HepG2 (cell line): Measurements from ENCODE around the gene NPDC1. TPM values are rescaled to one million over a fixed set of nuclear protein-coding genes. Genes with fewer than 3 reads are reported as not detected.

ENCODE experiments used
- ATAC-seq: fragments of 200-7000 bp; cut with Tn5 transposase; 3 replicates; pipeline ENCODE4 v1.9.1; 2020; ENCODE audit warnings: mild to moderate bottlenecking, moderate library complexity
- BruUV-seq: library from RNA; stranded (reverse); fragments of 400-500 nt; replicated peaks from 2 replicates; lab custom pipeline; 2021; lab: Mats Ljungman, UMichigan
- CTCF ChIA-PET: fragments of 300-600 bp; formaldehyde crosslinking; extraction: SDS; loops from one replicate; lab custom pipeline; 2021; ENCODE audit warnings: low total read pairs, inconsistent platforms, low intra/inter-chr PET ratio; lab: Yijun Ruan, JAX
- POLR2A ChIA-PET: fragments of 350-600 bp; sonication (Branson Sonifier 250); formaldehyde crosslinking; loops from one replicate; lab custom pipeline; 2020; ENCODE audit warnings: antibody characterized with exemption, inconsistent platforms; lab: Yijun Ruan, JAX
- DNase-seq: peaks from one replicate; pipeline ENCODE4 v3.0.0-alpha.2; 2015; ENCODE audit warnings: low spot score
- FAIRE-seq: peaks from 3 replicates; lab custom pipeline; 2011; peaks lifted over from hg19 to GRCh38; lab: Jason Lieb, UNC
- H2AFZ ChIP-seq: one replicate; pipeline ENCODE4 v1.6.1; 2011; ENCODE audit warnings: low read length, inconsistent platforms
- H3K27ac ChIP-seq: fragments of 300-600 bp; 3 replicates; pipeline ENCODE4 v1.8.0; 2011; ENCODE audit warnings: mixed run types, mild to moderate bottlenecking, mixed read lengths, low read length, inconsistent platforms; ENCODE audit not compliant: insufficient read depth; ENCODE audit errors: extremely low read length
- H3K27me3 ChIP-seq, 2 experiments: fragments of 200-600 bp in 1 of 2; 2 replicates in 1 of 2; 3 replicates in 1 of 2; pipeline versions ENCODE4 v1.6.0 to v1.8.0; 2011; ENCODE audit warnings: low read length in 2 of 2, mild to moderate bottlenecking in 2 of 2, moderate library complexity in 2 of 2, inconsistent platforms in 1 of 2; ENCODE audit not compliant: insufficient read depth in 2 of 2, control insufficient read depth in 1 of 2
- H3K36me3 ChIP-seq, 2 experiments: fragments of 200-600 bp in 1 of 2; replicated peaks in 1 of 2; 2 replicates in 1 of 2; 3 replicates in 1 of 2; pipeline versions ENCODE4 v1.5.1 to v1.8.0; 2011; ENCODE audit warnings: low read length in 2 of 2, inconsistent platforms in 1 of 2; ENCODE audit not compliant: insufficient read depth in 2 of 2, control insufficient read depth in 1 of 2
- H3K4me1 ChIP-seq: 2 replicates; pipeline ENCODE4 v1.5.1; 2012; ENCODE audit warnings: low read length, inconsistent platforms; ENCODE audit not compliant: insufficient read depth
- H3K4me2 ChIP-seq: 2 replicates; pipeline ENCODE4 v1.6.0; 2011; ENCODE audit warnings: low read depth, low read length, inconsistent platforms
- H3K4me3 ChIP-seq, 3 experiments: fragments of 200-600 bp in 1 of 3; sonication (generic), shearing (Covaris generic) in 1 of 3; replicated peaks in 1 of 3; 2 replicates each; pipeline ENCODE4 v1.5.1; 2011 to 2016; ENCODE audit warnings: low read length in 3 of 3, inconsistent platforms in 2 of 3, low read depth in 2 of 3, mild to moderate bottlenecking in 2 of 3, control low read depth in 1 of 3, mixed read lengths in 1 of 3; ENCODE audit not compliant: insufficient read depth in 1 of 3
- H3K79me2 ChIP-seq: one replicate; pipeline ENCODE4 v1.6.1; 2011; ENCODE audit warnings: low read length, inconsistent platforms; ENCODE audit not compliant: insufficient read depth
- H3K9ac ChIP-seq: 2 replicates; pipeline ENCODE4 v1.6.0; 2011; ENCODE audit warnings: mild to moderate bottlenecking, low read depth, low read length, inconsistent platforms; ENCODE audit not compliant: insufficient read depth
- H3K9me3 ChIP-seq: 2 replicates; pipeline ENCODE4 v1.5.1; 2012; ENCODE audit warnings: mild to moderate bottlenecking, low read length
- H4K20me1 ChIP-seq: 2 replicates; pipeline ENCODE4 v1.6.0; 2011; ENCODE audit warnings: inconsistent platforms, mild to moderate bottlenecking, low read length, moderate library complexity; ENCODE audit not compliant: insufficient read depth
- BRD4 ChIP-seq: sonication (generic); formaldehyde crosslinking; IDR thresholded peaks from 2 replicates; pipeline ENCODE4 v1.4.0; 2020; ENCODE audit warnings: missing genetic modification reagents
- CEBPZ ChIP-seq: IDR thresholded peaks from 2 replicates; pipeline ENCODE4 v1.6.1; 2012; ENCODE audit warnings: low read length, improper control_type of control experiment
- DNMT1 ChIP-seq: sonication (generic); formaldehyde crosslinking; IDR thresholded peaks from 2 replicates; pipeline ENCODE4 v1.5.1; 2020; ENCODE audit warnings: mild to moderate bottlenecking, missing genetic modification reagents
- EED ChIP-seq: sonication (generic); formaldehyde crosslinking; IDR thresholded peaks from 2 replicates; pipeline ENCODE4 v1.5.0; 2020; ENCODE audit warnings: mild to moderate bottlenecking, missing genetic modification reagents
- ELF4 ChIP-seq: sonication (generic); formaldehyde crosslinking; IDR thresholded peaks from 2 replicates; pipeline ENCODE4 v1.5.0; 2020; ENCODE audit warnings: missing genetic modification reagents, mild to moderate bottlenecking, moderate library complexity, borderline replicate concordance
- FOXP1 ChIP-seq, 2 experiments: fragments of 450-650 bp in 1 of 2; IDR thresholded peaks; 2 replicates each; pipeline ENCODE4 v1.6.1; 2017 to 2018; ENCODE audit warnings: antibody characterized with exemption in 1 of 2
- GTF3A ChIP-seq: sonication (generic); formaldehyde crosslinking; conservative IDR thresholded peaks from 2 replicates; pipeline ENCODE4 v1.4.0; 2020; ENCODE audit warnings: mild to moderate bottlenecking, missing genetic modification reagents
- MEIS1 ChIP-seq: sonication (generic); formaldehyde crosslinking; IDR thresholded peaks from 2 replicates; pipeline ENCODE4 v1.9.0; 2021; ENCODE audit warnings: mild to moderate bottlenecking, missing genetic modification reagents, moderate library complexity, borderline replicate concordance
- MTA1 ChIP-seq: sonication (generic); formaldehyde crosslinking; IDR thresholded peaks from 2 replicates; pipeline ENCODE4 v1.4.0; 2020; ENCODE audit warnings: missing genetic modification reagents, mild to moderate bottlenecking, borderline replicate concordance
- NR2F2 ChIP-seq: IDR thresholded peaks from 2 replicates; pipeline ENCODE4 v1.6.1; 2012; ENCODE audit warnings: low read depth, inconsistent platforms, borderline replicate concordance
- ONECUT2 ChIP-seq: sonication (generic); formaldehyde crosslinking; IDR thresholded peaks from 2 replicates; pipeline ENCODE4 v1.4.0; 2020; ENCODE audit warnings: missing genetic modification reagents
- PHF21A ChIP-seq: sonication (generic); formaldehyde crosslinking; IDR thresholded peaks from 2 replicates; pipeline ENCODE4 v1.5.0; 2020; ENCODE audit warnings: mild to moderate bottlenecking, missing genetic modification reagents
- SKI ChIP-seq: fragments of 450-650 bp; IDR thresholded peaks from one replicate; pipeline ENCODE4 v1.6.1; 2018; ENCODE audit warnings: mild to moderate bottlenecking; ENCODE audit not compliant: partially characterized antibody
- ZFP36L1 ChIP-seq: sonication (generic); formaldehyde crosslinking; IDR thresholded peaks from 2 replicates; pipeline ENCODE4 v1.8.0; 2022; ENCODE audit warnings: mild to moderate bottlenecking, missing genetic modification reagents, moderate library complexity
- ZNF12 ChIP-seq: sonication (generic); formaldehyde crosslinking; IDR thresholded peaks from 2 replicates; pipeline ENCODE4 v1.5.0; 2020; ENCODE audit warnings: missing genetic modification reagents
- ZNF513 ChIP-seq: sonication (generic); formaldehyde crosslinking; conservative IDR thresholded peaks from 2 replicates; pipeline ENCODE4 v1.5.0; 2020; ENCODE audit warnings: missing genetic modification reagents
- ZNF543 ChIP-seq: sonication (generic); formaldehyde crosslinking; IDR thresholded peaks from 2 replicates; pipeline ENCODE4 v1.4.0; 2020; ENCODE audit warnings: mild to moderate bottlenecking, missing genetic modification reagents
- ZNF747 ChIP-seq: sonication (generic); formaldehyde crosslinking; IDR thresholded peaks from 2 replicates; pipeline ENCODE4 v1.8.1; 2023; ENCODE audit warnings: missing genetic modification reagents, mild to moderate bottlenecking, borderline replicate concordance
- ZNF749 ChIP-seq: sonication (generic); formaldehyde crosslinking; IDR thresholded peaks from 2 replicates; pipeline ENCODE4 v1.8.0; 2022; ENCODE audit warnings: mild to moderate bottlenecking, missing genetic modification reagents, moderate library complexity, borderline replicate concordance
- WGBS: methylation state at CpG from one replicate; pipeline ENCODE4 v1.1.6; 2017; ENCODE audit warnings: low lambda C conversion rate; 5-methylcytosine and 5-hydroxymethylcytosine counted together
- in situ Hi-C: cut with HindIII; loops from 2 replicates; pipeline ENCODE4 v1.10.0; 2017; ENCODE audit warnings: low pct_unique_long_range_greater_than_20kb; ENCODE audit not compliant: extremely low pct_ligation_motif_present
- intact Hi-C: fragments of 100-400 bp; cut with micrococcal nuclease; formaldehyde crosslinking; loops from one replicate; pipeline ENCODE4 v1.10.0; 2022; ENCODE audit not compliant: unreplicated experiment
- polyA plus RNA-seq, 8 experiments: library from polyadenylated mRNA; depleted of rRNA in 3 of 8; stranded (reverse) in 7 of 8; unstranded in 1 of 8; fragments of >200 nt; fragmentation: Illumina TruSeq in 4 of 8; extraction: Trizol in 4 of 8; gene quantifications; 2 replicates each; pipeline versions ENCODE4 v1.2.1 to v1.2.3, GENCODE V29; 2011 to 2016; ENCODE audit warnings: low read depth in 4 of 8, missing spikeins in 1 of 8, mixed read lengths in 1 of 8; ENCODE audit not compliant: insufficient read depth in 1 of 8
- total RNA-seq, 5 experiments: library from RNA; depleted of rRNA; stranded (reverse); fragments of >200 nt; fragmentation: Illumina TruSeq; extraction: Trizol; gene quantifications; 2 replicates each; pipeline ENCODE4 v1.2.3, GENCODE V29; 2016; ENCODE audit warnings: low read depth in 1 of 5
- TF ChIP-seq, protein P1 (sequence below): IDR thresholded peaks from 2 replicates; pipeline ENCODE4 v1.6.1; 2016; ENCODE audit warnings: missing compliant biosample characterization, missing genetic modification reagents, borderline replicate concordance

The NPDC1 gene
- total and polyA plus RNA-seq, 2 of the 13 experiments (the other 11 are each of a cell fraction or from before 2014, with no cell fraction given), result 0.84 to 5.4 TPM

GRCh38 chr9:137035507-137035834 lies 10.5 kb downstream of the NPDC1 start:
- POLR2A ChIA-PET, result interaction anchor here (0.8 to 1.8 kb wide), 7 partner anchors 11 to 247 kb away, joined by 3 to 10 read pairs (median 3); partner anchors contain the start of genes C8G, FBXW5, MAN1B1 and SAPCD2
- in situ Hi-C loops, result loop anchor here (10.0 kb wide), 1 partner anchor 191 kb away; the partner anchor contains the start of genes AJM1 and PHPT1
- intact Hi-C loops, result loop anchor here (1.0 to 2.0 kb wide), 2 partner anchors 87 to 248 kb away; no protein-coding TSS in a partner anchor
- 4% methylated on average over 4 of the region's 9 CpGs for WGBS
- 0 out of 5 replicates have a peak, but pooled peaks cover 0 to 4% of the 10 kb centered on the region in 2 experiments for H3K27me3 ChIP-seq
- peaks cover 44% of the 10 kb centered on the region for H3K4me1 ChIP-seq
- H3K27ac ChIP-seq, result no peak overlapping the region
- peak; percentile 41 for ATAC-seq
- DNase-seq, result no peak
- no TSS peak for BruUV-seq
- H3K4me3 ChIP-seq, result peak overlapping the region in 1 of 3 experiments; percentile 36; a peak in 1 of 6 replicates
- no peaks in the 10 kb centered on the region for H3K79me2 ChIP-seq
- H3K9ac ChIP-seq, result no peak overlapping the region
- H2AFZ ChIP-seq, result no peak overlapping the region
- CTCF ChIA-PET, result interaction anchor here (1.5 to 2.3 kb wide), 3 partner anchors 14 to 248 kb away, joined by 5 to 15 read pairs (median 10); no protein-coding TSS in a partner anchor
- H3K9me3 ChIP-seq, result no peaks in the 10 kb centered on the region
- FAIRE-seq, result no peak
- H4K20me1 ChIP-seq, result no peaks in the 10 kb centered on the region
- H3K4me2 ChIP-seq, result peak overlapping the region; percentile 44; the same call in 1 of the 2 replicates
- H3K36me3 ChIP-seq, result no peaks in the 10 kb centered on the region
- no peak for TF ChIP-seq ONECUT2 (CRISPR knock-in tag)
- no peak for TF ChIP-seq CEBPZ
- TF ChIP-seq ZNF513 (CRISPR knock-in tag), result no peak
- TF ChIP-seq, protein P1, sequence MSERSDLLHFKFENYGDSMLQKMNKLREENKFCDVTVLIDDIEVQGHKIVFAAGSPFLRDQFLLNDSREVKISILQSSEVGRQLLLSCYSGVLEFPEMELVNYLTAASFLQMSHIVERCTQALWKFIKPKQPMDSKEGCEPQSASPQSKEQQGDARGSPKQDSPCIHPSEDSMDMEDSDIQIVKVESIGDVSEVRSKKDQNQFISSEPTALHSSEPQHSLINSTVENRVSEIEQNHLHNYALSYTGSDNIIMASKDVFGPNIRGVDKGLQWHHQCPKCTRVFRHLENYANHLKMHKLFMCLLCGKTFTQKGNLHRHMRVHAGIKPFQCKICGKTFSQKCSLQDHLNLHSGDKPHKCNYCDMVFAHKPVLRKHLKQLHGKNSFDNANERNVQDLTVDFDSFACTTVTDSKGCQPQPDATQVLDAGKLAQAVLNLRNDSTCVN (CRISPR knock-in tag), result no peak
- TF ChIP-seq FOXP1 (IDR thresholded peaks at IDR 0.05), result no peak
- TF ChIP-seq FOXP1 (CRISPR knock-in tag; IDR thresholded peaks at IDR 0.05), result no peak
- TF ChIP-seq ZFP36L1 (CRISPR knock-in tag), result no peak
- no peak for TF ChIP-seq ELF4 (CRISPR knock-in tag)
- peak; percentile 77; the same call in 1 of the 2 replicates for TF ChIP-seq EED
- no peak for TF ChIP-seq SKI
- TF ChIP-seq GTF3A (CRISPR knock-in tag), result no peak
- no peak for TF ChIP-seq NR2F2
- TF ChIP-seq ZNF12 (CRISPR knock-in tag), result no peak
- 0 out of 2 replicates have a peak, but pooled peaks have one; percentile 34 for TF ChIP-seq ZNF747 (CRISPR knock-in tag)
- no peak for TF ChIP-seq MTA1 (CRISPR knock-in tag)
- TF ChIP-seq BRD4 (CRISPR knock-in tag), result peak; percentile 30; the same call in 1 of the 2 replicates
- no peak for TF ChIP-seq ZNF543 (CRISPR knock-in tag)
- no peak for TF ChIP-seq DNMT1 (CRISPR knock-in tag)
- TF ChIP-seq ZNF749 (CRISPR knock-in tag), result no peak
- TF ChIP-seq MEIS1 (CRISPR knock-in tag), result 0 out of 2 replicates have a peak, but pooled peaks have one; percentile 27
- TF ChIP-seq PHF21A (CRISPR knock-in tag), result no peak
